Sciatic nerve (tissue), 2 donors: ENCODE measurements around the gene RSPH1. TPM values are rescaled to one million over a fixed set of nuclear protein-coding genes. Genes with fewer than 3 reads are reported as not detected.
"Not testable (repeated sequence)": the region's sequence is repeated elsewhere in the genome, so short reads cannot be mapped to it uniquely, and the experiment has no call there.

ENCODE experiments used
- ATAC-seq: fragments of 200-7000 bp; cut with Tn5 transposase; one replicate; pipeline ENCODE4 v1.9.1; 2020; ENCODE audit warnings: mild to moderate bottlenecking, moderate library complexity
- DNase-seq: peaks from one replicate; pipeline ENCODE4 v3.0.0-alpha.2; 2020; ENCODE audit warnings: low spot score
- intact Hi-C: fragments of 100-400 bp; cut with DNase I; formaldehyde crosslinking; loops from one replicate; pipeline ENCODE4 v1.14.2; 2022
- total RNA-seq: library from RNA; stranded (reverse); fragmentation: NEBNext Ultra II Directional; extraction: Animal tissue kit (Norgen Biotek cat#: 25700); gene quantifications from one replicate; pipeline ENCODE4 v1.2.1, GENCODE V29; 2021
- donor health status: DM: no; HTN: no; CAD: no.
- donor health status: DM: no; HTN: no; CAD: no.

Gene RSPH1
- total RNA-seq, 1 donor from 2014 or later = 0.58 TPM

DNA sequence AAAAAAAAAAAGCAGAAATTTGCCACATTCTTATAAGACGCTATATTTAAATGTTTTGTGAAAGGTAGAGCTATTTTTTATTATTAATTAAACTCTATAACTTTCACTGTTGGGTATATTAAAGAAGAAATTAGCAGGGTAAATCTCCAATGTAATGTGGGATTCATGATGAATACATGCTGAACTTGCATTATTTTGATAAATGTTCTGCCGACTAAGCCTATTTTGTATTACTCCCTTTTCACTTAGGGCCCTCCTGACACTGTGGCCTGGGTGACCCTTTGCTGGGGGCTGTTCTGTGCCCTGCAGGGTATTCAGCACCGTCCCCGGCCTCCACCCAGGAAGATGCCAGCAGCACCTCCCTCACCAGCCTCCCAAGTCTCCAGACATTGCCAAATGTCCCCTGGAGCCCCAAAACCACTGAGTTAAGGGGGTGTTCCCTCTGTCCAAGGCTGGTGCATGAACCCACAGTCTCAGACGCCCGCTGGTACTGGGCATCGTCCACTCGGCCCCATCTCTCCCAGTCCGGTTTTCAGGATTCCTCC is 22.5 kb downstream of the RSPH1 start:
- ATAC-seq (no peak), DNase-seq (peak; percentile 49)
- intact Hi-C loops = no loop called here

DNA sequence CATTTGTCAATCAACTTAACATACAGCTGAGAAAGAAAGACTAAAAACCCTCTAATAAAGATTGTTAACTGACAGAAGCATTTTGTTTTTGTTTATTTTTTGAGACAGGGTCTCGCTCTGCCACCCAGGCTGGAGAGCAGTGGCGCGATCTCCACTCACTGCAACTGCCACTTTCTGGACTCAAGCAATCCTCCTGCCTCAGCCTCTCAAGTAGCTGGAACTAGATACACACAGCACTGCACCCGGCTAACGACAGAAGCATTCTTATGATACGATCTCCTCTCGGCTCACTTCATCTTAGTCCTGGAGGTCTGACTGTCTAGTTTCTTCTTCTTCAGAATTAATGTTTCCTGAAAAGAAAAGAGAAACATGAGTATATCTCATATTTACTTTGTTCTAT is 23.5 kb downstream of the RSPH1 start:
- no peak for ATAC-seq
- peak; percentile 6 for DNase-seq
- intact Hi-C loops = no loop called here

DNA sequence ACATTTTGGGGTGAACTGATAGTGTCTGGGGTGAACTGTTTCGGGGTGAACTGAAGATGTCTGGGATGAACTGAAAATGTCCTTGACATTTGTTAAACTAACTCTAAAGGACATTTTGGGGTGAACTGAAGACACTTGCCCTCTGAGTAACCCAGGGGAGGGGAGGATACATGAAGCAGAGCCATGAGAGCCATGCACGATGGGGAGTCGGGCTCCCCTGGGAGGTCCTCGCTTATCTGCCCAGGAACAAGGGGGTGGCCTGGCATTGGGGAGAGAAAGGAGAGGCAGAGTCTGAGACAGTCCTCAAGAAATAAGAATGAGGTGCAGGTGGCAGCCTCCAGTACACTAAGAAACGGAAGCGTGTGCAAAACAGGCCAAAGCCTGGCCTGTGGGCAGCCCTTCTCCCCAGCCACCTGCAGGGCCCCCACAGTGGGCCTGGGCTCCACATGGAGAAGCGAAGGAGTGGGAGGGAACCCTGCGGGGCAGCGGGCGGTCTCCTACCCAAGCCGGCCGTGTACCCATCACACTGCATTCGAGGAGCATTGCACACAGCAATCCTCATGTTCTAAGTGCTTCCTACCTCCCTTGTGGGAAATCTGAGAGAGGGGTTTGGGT is 24.2 kb downstream of the RSPH1 start:
- ATAC-seq = no peak
- DNase-seq = peak; percentile 12
- intact Hi-C loops = no loop called here

GRCh38 chr21:42471206-42471605 is 24.8 kb downstream of the RSPH1 start:
- intact Hi-C loops = no loop called here
- no peak for ATAC-seq

DNA sequence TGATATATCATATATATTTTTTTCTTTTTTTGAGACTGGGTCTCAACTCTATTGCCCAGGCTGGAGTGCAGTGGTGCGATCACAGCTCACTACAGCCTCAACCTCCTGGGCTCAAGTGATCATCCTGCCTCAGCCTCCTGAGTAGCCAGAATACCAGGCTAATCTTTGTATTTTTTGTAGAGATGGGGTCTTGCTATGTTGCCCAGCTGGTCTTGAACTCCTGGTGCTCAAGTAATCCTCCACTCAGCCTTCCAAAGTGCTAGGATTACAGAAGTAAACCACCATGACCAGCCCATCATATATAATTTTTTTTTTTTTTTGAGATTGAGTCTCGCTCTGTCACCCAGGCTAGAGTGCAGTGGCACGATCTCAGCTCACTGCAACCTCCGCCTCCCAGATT is 26.3 kb downstream of the RSPH1 start:
- ATAC-seq, intact Hi-C loops, DNase-seq: not testable (repeated sequence)

More at GRCh38 chr21:42471206-42471605, 24.8 kb downstream of the RSPH1 start:
- DNase-seq = peak; percentile 4

DNA sequence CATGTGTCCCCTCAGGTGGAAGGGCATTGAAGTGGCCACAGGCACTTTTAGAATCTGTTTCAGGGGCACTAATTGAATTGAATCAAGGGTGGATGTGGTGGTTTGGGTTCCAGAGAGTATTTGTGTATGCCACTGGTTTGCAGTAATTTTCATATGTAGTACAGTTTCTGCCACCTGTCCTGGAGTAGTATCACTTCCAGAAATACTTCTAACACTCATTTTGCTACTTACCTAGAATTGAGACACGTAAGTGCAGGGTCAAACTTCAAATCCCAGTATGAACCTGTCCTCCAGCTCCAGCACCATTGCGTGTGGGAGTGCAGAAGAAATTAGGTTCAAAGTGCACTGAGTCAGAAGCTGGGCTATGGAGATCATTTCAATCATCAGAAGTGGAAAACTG is 26.8 kb downstream of the RSPH1 start:
- ATAC-seq (no peak), DNase-seq (no peak)
- intact Hi-C loops = no loop called here

DNA sequence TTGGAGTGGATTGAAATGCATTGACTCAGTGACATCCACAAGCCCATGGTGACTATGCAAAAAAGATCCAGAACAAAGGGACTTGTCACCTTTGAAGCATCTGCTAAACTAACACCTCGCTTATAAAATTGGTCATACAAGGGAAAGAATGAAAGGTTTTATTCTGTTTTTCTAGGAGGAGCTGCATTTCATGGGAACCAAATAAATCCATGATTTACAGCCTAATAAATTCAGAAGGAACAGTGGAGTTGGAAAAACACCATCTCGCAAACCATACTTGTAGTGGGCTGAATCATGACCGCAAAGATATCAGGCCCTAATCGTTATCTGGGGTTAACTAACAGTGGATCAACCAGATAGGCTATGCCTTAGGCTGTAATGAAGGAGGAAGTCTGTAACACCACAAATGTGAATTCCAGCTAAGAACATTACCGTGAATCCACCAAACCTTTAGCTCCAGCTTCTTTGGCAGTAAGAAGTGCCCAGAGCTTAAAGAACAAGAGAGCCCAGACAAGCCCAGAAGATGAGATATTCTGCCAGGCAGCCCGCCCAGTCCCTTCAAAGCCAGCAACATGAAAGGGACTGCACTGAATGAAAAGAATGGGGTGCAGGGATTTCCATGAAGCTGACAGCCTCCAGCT is 27.4 kb downstream of the RSPH1 start:
- intact Hi-C loops = no loop called here
- DNase-seq = no peak
- ATAC-seq = no peak

DNA sequence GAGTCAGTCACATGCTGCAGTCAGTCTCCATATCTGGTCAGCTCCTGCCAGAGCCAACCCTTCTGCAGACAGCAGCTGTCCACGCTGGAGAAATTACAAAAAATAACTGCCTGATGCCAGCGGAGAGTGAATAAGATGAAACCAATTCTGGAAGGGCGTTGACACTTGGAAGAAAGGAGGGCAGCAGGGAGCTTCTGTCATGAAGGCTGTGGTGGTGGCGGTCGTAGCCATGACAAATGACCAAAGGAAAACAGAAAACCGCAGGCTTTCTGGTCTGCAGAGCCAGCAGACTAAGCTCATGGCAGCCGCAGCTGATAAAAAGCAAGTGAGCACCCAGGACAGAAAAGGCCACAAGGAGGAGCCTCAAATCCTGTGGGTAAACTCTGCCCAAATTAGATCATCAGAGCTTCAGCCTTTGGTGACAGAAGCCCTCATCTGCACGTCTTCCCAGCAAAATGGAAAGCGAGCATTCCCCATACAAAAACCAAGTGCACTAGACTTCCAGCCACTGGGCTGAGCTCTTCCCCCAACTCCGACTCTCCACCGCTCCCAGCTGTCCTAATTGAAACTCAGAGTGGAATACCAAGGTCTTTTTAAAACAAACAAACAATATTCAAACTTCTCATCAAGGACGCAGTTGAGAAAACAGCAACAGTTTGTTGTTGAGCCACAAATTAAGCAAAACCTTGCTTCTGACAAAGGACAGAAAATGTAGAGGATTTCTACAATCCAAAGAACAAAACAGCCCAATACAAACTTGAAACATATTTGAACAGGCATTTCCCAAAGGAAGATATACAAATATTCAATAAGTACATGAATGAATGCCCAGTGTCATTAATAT is 28.7 kb downstream of the RSPH1 start:
- no peak for ATAC-seq
- DNase-seq = peak; percentile 21
- intact Hi-C loops = no loop called here

- DNase-seq (peak; percentile 34), ATAC-seq (no peak)
- intact Hi-C loops = no loop called here
Measured at GRCh38 chr21:42466700-42467099, 29.3 kb downstream of the RSPH1 start.

DNA sequence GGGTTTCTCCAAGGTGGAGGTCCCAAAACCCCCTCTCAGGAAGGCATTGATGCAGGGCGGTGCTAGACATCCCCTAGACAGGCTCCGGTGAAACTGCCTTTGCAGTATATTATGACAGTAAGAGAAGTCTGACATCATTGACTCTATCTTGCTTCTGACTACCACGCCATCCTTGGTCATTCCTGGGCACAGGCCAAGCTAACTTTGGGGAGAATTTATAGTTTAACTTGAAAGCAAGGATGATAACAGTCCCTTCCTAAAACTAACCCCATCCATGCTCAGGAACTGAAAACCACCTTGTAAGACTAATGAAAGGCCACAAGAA is 30.3 kb downstream of the RSPH1 start:
- intact Hi-C loops = no loop called here
- DNase-seq (peak; percentile 15), ATAC-seq (no peak)

DNA sequence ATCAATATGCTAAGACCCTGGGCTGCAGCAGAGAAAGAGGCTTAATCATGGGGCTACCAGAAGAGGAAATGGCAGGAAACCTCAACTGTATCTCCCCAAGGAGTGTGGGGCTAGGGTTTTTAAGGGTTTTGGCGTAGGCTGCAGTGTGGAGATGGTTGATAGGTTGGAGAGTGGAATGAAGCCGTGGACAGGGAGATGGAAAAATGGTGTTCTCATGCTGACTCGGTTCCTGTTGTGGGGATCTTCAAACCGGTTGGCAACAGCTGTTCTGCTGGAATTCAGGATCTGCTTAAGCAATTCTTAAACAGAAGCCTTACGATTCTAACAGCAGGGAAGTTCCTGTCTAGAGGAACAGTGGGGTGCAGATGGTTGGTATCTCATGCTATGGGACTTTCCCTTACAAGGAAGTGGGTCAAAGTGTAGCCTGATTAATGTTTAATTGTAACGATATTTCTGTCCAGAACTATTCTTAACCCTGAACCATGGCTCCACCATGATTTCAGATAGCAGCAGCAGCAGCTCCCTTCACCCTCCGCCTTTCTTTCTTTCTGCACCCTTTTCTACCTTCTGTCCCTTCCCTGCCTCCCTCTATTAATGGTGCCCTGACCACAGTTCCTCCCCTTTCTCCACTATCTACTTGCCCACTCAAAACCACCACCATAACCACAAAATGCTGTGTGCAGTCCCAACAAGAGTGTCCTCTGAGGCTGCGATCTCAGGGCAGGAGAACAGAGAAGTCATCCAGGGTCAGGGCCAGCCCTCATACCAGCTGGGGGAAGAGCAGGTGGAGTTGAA is 30.8 kb downstream of the RSPH1 start:
- ATAC-seq = no peak
- intact Hi-C loops = no loop called here
- peak; percentile 14 for DNase-seq

DNA sequence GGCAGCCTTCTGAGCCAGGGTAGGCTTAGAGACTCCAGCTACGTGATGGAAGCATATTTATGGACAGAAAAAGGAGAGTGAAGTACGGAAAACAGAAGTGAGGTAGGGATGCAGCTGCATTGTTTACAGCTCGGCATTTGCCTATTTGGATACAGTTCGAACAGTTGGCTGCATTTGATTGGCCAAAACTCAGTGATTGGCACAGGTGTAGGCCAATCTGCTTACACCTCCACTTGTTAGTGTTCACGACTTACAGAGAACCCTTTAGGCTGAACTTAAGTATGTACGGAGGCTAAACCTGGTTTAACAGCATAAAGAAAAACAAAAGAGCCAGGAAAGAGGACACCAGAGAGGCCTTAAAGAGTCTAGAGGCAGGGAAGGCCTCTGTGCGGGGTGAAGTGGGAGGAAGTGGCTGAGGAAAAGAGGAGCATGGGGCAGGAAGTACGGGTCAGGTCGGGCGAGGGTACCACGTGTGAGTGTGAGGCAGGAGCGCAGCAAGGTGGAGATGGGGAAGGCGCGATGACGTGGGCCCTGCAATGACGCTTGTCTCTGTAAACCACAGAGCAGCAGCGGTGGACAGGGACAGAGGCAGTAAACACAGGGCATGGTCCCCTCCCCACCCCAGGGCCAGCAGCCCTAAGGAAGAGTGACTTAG is 32.0 kb downstream of the RSPH1 start:
- DNase-seq (peak; percentile 56), ATAC-seq (peak; percentile 39)
- intact Hi-C loops = no loop called here

DNA sequence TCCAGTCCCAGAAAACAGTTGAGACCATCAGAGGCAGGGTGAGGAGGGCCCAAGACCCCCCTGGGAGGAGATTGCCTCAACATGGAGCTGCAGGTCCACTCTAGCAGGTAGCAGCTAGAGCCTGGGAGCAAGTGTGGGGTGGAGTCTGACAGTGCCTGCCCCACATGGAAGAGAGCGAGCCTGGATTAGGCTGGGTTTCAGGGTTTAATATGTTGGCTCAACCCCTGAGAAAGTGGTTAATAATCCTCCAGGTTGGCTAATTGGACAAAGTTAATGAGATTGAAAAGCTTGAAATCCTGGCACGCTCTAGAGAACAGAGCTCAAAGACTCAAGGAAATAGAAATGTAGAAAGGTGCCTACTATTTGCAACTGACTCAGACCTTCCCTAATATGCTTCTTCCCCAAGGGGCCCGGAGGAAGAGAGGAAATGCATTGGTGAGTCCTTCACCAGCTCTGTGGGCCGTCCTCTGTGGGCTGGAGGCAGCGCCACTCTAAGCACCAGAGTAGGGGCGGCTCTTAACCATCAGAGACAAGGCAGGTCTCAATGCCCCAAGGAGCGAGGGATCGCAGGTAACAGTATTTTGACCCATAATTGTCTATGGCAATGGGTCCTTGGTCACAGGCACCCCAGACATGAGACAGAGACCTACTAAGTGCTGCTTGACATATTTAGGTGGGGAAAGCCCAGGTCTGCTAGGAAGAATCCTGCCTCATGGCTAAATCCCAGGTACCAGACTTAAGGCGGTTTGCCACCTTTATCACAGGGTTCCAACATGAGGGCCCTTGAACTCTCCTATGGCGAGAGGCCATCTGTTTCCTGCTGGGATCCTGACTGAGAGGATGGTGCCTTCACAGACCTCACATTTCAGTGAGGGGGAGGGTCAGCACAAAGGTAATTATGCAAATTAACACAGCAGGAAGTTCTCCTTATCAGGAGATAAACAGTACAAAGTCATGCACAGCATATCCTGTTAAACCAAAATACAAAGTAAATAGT is 33.8 kb downstream of the RSPH1 start:
- peak; percentile 37 for DNase-seq
- no peak for ATAC-seq
- intact Hi-C loops = no loop called here

DNA sequence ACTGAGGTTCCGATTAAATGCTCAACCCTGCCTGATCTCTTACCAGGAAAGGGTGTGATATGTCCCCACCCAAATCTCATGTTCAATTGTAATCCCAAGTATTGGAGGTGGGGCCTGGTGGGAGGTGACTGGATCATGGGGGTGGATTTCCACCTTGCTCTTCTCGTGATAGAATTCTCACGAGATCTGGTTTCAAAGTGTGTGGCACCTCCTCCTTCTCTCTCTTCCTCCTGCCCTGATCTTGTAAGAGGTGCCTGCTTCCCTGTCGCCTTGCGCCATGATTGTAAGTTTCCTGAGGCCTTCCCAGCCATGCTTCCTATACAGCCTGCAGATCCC is 34.9 kb downstream of the RSPH1 start:
- intact Hi-C loops = no loop called here

GRCh38 chr21:42460391-42461184 is 35.4 kb downstream of the RSPH1 start:
- no peak for ATAC-seq
- peak; percentile 30 for DNase-seq
- intact Hi-C loops = no loop called here

More for the DNA sequence above, 34.9 kb downstream of the RSPH1 start:
- peak; percentile 2 for DNase-seq
- no peak for ATAC-seq

DNA sequence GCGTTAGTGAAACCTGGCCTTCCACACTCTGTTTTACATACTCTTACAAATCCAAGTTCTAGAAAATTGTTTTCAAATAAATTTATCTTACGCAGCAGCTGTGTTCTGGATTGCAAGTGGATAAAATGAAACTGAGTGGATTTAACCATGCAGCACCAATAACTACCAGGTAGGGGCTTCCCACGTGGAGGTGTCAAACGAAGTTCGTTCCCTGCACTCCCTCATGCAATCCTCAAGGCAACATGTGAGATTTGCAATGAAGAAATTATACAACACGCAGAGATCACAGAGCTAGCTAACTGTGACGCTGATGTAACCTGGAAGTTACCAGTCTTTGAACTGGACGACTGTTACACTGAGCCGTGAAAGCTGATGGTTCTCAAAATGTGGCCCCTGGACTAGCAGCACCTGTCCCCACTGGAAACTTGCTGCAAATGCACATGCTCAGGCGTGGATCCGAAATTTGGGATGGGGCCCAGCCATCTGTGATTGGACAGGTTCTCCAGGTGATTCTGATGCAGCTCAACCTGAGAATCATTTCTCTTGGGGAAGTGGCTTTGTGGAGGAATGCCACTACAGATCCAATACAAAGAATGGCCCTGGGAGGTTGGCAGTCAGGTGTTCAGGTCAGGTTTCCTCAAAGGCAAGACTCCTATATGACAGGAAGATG is 36.3 kb downstream of the RSPH1 start:
- ATAC-seq (no peak), DNase-seq (peak; percentile 46)
- intact Hi-C loops = no loop called here
